ENCODE data around the gene TAS1R3. TPM values are rescaled to one million over a fixed set of nuclear protein-coding genes. Genes with fewer than 3 reads are reported as not detected.

The TAS1R3 gene
- total and polyA plus RNA-seq, 2 experiments from 2014 or later, result 0.14 TPM; not detected in 1

- TF ChIP-seq ZNF462 (CRISPR knock-in tag; IDR thresholded peaks at IDR 0.05), result no peak
- no peak for TF ChIP-seq EZH2phosphoT487 (IDR thresholded peaks at IDR 0.05; ENCODE audit: unreplicated experiment)
- TF ChIP-seq REST (IDR thresholded peaks at IDR 0.05; ENCODE audit: unreplicated experiment), result no peak
- no peak for TF ChIP-seq POLR2AphosphoS5 (IDR thresholded peaks at IDR 0.05; ENCODE audit: low read depth)
- no peak for TF ChIP-seq STAT1 (IDR thresholded peaks at IDR 0.05; ENCODE audit: unreplicated experiment)
- TF ChIP-seq CTCF (conservative IDR thresholded peaks at IDR 0.05; ENCODE audit: low read depth in 2 of 2), result no peak
- TF ChIP-seq EZH2 (IDR thresholded peaks at IDR 0.05; ENCODE audit: low read depth, unreplicated experiment), result no peak
- no peak for TF ChIP-seq CREB1 (CRISPR knock-in tag; IDR thresholded peaks at IDR 0.05; ENCODE audit: low read depth)
- TF ChIP-seq ZNF331 (CRISPR knock-in tag; IDR thresholded peaks at IDR 0.05; ENCODE audit: low read depth), result no peak
Measured at GRCh38 chr1:1347026-1347595, 16.0 kb downstream of the TAS1R3 start (continued).
